Measurements from ENCODE around the gene ADRM1.

DNA sequence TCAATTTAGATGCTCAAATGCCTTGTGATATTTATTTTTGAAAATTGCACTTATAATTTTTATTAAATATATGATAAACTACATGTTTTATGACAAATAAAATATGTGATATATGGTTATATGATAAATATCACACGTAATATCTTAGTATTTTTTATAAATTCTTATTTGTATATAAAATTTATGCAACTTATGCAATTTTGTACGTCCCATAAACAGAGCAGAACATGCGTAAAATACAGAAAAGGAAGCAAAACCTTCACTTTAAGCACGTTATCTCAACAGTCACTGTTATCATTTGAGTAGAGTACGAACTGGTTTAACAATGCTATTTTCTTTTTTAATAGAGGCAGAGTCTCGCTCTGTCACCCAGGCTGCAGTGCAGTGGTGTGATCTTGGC, 15.7 kb upstream of the ADRM1 start:
- TF ChIP-seq, protein P1, sequence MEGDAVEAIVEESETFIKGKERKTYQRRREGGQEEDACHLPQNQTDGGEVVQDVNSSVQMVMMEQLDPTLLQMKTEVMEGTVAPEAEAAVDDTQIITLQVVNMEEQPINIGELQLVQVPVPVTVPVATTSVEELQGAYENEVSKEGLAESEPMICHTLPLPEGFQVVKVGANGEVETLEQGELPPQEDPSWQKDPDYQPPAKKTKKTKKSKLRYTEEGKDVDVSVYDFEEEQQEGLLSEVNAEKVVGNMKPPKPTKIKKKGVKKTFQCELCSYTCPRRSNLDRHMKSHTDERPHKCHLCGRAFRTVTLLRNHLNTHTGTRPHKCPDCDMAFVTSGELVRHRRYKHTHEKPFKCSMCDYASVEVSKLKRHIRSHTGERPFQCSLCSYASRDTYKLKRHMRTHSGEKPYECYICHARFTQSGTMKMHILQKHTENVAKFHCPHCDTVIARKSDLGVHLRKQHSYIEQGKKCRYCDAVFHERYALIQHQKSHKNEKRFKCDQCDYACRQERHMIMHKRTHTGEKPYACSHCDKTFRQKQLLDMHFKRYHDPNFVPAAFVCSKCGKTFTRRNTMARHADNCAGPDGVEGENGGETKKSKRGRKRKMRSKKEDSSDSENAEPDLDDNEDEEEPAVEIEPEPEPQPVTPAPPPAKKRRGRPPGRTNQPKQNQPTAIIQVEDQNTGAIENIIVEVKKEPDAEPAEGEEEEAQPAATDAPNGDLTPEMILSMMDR (IDR thresholded peaks at IDR 0.05): no peak
- TF ChIP-seq POLR2A (IDR thresholded peaks at IDR 0.05): no peak
- TF ChIP-seq EP300 (IDR thresholded peaks at IDR 0.05): no peak
- no peak for TF ChIP-seq POLR2AphosphoS5 (IDR thresholded peaks at IDR 0.05)
